Measurements from ENCODE around the gene ASB15.

Gene ASB15

GRCh38 chr7:123665157-123665556 lies 63.5 kb downstream of the ASB15 start:
- no peaks in the 10 kb centered on the region for H3K9me3 ChIP-seq (ENCODE audit: insufficient read depth, low read depth, low read length)
- H2AFZ ChIP-seq (ENCODE audit: low read length), result no peak overlapping the region
- H3K36me3 ChIP-seq (ENCODE audit: insufficient read depth, low read length), result no peaks in the 10 kb centered on the region
- TF ChIP-seq CTCF (conservative IDR thresholded peaks at IDR 0.05; ENCODE audit: low read length) (no peak), EZH2phosphoT487 (IDR thresholded peaks at IDR 0.05; ENCODE audit: borderline replicate concordance) (no peak)
- H3K9me2 ChIP-seq (replicated peaks; ENCODE audit: low read depth, low read length), result no peaks in the 10 kb centered on the region
- peaks cover 4% of the 10 kb centered on the region for H3K27me3 ChIP-seq (ENCODE audit: insufficient read depth, low read length, poor library complexity, severe bottlenecking)
- no peak overlapping the region for H3K9ac ChIP-seq (ENCODE audit: low read depth, low read length, poor library complexity, severe bottlenecking)
- H3F3A ChIP-seq (ENCODE audit: low read depth), result no peaks in the 10 kb centered on the region
- no peaks in the 10 kb centered on the region for H3K79me2 ChIP-seq (ENCODE audit: insufficient read depth, low read length)
- no peak overlapping the region for H3K4me2 ChIP-seq (ENCODE audit: low read depth, low read length, poor library complexity, severe bottlenecking)
- no peak overlapping the region for H3K4me3 ChIP-seq (ENCODE audit: low read length, poor library complexity, severe bottlenecking)
- H4K20me1 ChIP-seq (ENCODE audit: insufficient read depth, low read length, poor library complexity, severe bottlenecking), result no peaks in the 10 kb centered on the region
- no peaks in the 10 kb centered on the region for H3K4me1 ChIP-seq (ENCODE audit: insufficient read depth, low read length, poor library complexity, severe bottlenecking)

GRCh38 chr7:123665896-123666295 lies 64.3 kb downstream of the ASB15 start:
- Histone ChIP-seq H3K9me2 (replicated peaks; ENCODE audit: low read depth, low read length) (no peaks in the 10 kb centered on the region), H3K27me3 (ENCODE audit: insufficient read depth, low read length, poor library complexity, severe bottlenecking) (peaks cover 4% of the 10 kb centered on the region), H4K20me1 (ENCODE audit: insufficient read depth, low read length, poor library complexity, severe bottlenecking) (no peaks in the 10 kb centered on the region), H3K79me2 (ENCODE audit: insufficient read depth, low read length) (no peaks in the 10 kb centered on the region), H3F3A (ENCODE audit: low read depth) (no peaks in the 10 kb centered on the region), H3K36me3 (ENCODE audit: insufficient read depth, low read length) (no peaks in the 10 kb centered on the region), H3K9ac (ENCODE audit: low read depth, low read length, poor library complexity, severe bottlenecking) (no peak overlapping the region), H2AFZ (ENCODE audit: low read length) (no peak overlapping the region), H3K4me2 (ENCODE audit: low read depth, low read length, poor library complexity, severe bottlenecking) (no peak overlapping the region), H3K4me1 (ENCODE audit: insufficient read depth, low read length, poor library complexity, severe bottlenecking) (no peaks in the 10 kb centered on the region), H3K9me3 (ENCODE audit: insufficient read depth, low read depth, low read length) (no peaks in the 10 kb centered on the region), H3K4me3 (ENCODE audit: low read length, poor library complexity, severe bottlenecking) (no peak overlapping the region)
- no peak for TF ChIP-seq CTCF (conservative IDR thresholded peaks at IDR 0.05; ENCODE audit: low read length)
- TF ChIP-seq EZH2phosphoT487 (IDR thresholded peaks at IDR 0.05; ENCODE audit: borderline replicate concordance), result no peak

- H4K20me1 ChIP-seq (ENCODE audit: insufficient read depth, low read length, poor library complexity, severe bottlenecking), result no peaks in the 10 kb centered on the region
- H3K4me3 ChIP-seq (ENCODE audit: low read length, poor library complexity, severe bottlenecking), result no peak overlapping the region
- H3F3A ChIP-seq (ENCODE audit: low read depth), result no peaks in the 10 kb centered on the region
- H3K79me2 ChIP-seq (ENCODE audit: insufficient read depth, low read length), result no peaks in the 10 kb centered on the region
- H3K4me1 ChIP-seq (ENCODE audit: insufficient read depth, low read length, poor library complexity, severe bottlenecking), result no peaks in the 10 kb centered on the region
- H3K9ac ChIP-seq (ENCODE audit: low read depth, low read length, poor library complexity, severe bottlenecking), result no peak overlapping the region
- H3K27me3 ChIP-seq (ENCODE audit: insufficient read depth, low read length, poor library complexity, severe bottlenecking), result peaks cover 4% of the 10 kb centered on the region
- no peak for TF ChIP-seq CTCF (conservative IDR thresholded peaks at IDR 0.05; ENCODE audit: low read length)
- TF ChIP-seq EZH2phosphoT487 (IDR thresholded peaks at IDR 0.05; ENCODE audit: borderline replicate concordance), result no peak
- no peak overlapping the region for H3K4me2 ChIP-seq (ENCODE audit: low read depth, low read length, poor library complexity, severe bottlenecking)
- no peaks in the 10 kb centered on the region for H3K9me2 ChIP-seq (replicated peaks; ENCODE audit: low read depth, low read length)
- no peaks in the 10 kb centered on the region for H3K9me3 ChIP-seq (ENCODE audit: insufficient read depth, low read depth, low read length)
- no peaks in the 10 kb centered on the region for H3K36me3 ChIP-seq (ENCODE audit: insufficient read depth, low read length)
- H2AFZ ChIP-seq (ENCODE audit: low read length), result no peak overlapping the region
These were observed 64.9 kb downstream of the ASB15 start for GRCh38 chr7:123666492-123666891.
